Cardiac septum (tissue), 1 donor: ENCODE data around the gene C19orf47. TPM values are rescaled to one million over a fixed set of nuclear protein-coding genes. Genes with fewer than 3 reads are reported as not detected.

Source experiments
- DNase-seq: peaks from one replicate; pipeline ENCODE4 v3.0.0-alpha.2; 2020; ENCODE audit warnings: low spot score
- intact Hi-C: fragments of 100-400 bp; cut with DNase I; formaldehyde crosslinking; loops from one replicate; pipeline ENCODE4 v1.14.0; 2022
- long read RNA-seq: library from polyadenylated mRNA; unstranded; transcript quantifications from one replicate; pipeline ENCODE4 v2.0.0, GENCODE V29; 2021
- total RNA-seq: library from RNA; stranded (reverse); fragmentation: NEBNext Ultra II Directional; extraction: Animal tissue kit (Norgen Biotek cat#: 25700); gene quantifications from one replicate; pipeline ENCODE4 v1.2.1, GENCODE V29; 2021
- donor health status: DM: no; HTN: no; CAD: no.

C19orf47 gene, protein sequence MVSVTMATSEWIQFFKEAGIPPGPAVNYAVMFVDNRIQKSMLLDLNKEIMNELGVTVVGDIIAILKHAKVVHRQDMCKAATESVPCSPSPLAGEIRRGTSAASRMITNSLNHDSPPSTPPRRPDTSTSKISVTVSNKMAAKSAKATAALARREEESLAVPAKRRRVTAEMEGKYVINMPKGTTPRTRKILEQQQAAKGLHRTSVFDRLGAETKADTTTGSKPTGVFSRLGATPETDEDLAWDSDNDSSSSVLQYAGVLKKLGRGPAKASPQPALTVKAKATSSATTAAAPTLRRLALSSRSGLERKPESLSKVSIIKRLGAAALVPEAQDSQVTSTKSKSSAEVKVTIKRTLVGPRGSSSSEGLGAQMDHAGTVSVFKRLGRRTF
- total RNA-seq = 135 TPM
- long read RNA-seq, partial matches to known transcripts = 21 of 89 reads
- long read RNA-seq, other reads (novel, unspliced or antisense) = 65 of 89 reads

- intact Hi-C loops = no loop called here
Measured at GRCh38 chr19:40348125-40348913, at the start of gene C19orf47, which contains the start of gene PLD3. Gene C19orf47 (minus strand): TSS chr19:40348397. CDS start chr19:40341857, 6,540 bp downstream. Gene PLD3 (plus strand): TSS chr19:40348695. CDS start chr19:40366484, 17,789 bp downstream.

DNA sequence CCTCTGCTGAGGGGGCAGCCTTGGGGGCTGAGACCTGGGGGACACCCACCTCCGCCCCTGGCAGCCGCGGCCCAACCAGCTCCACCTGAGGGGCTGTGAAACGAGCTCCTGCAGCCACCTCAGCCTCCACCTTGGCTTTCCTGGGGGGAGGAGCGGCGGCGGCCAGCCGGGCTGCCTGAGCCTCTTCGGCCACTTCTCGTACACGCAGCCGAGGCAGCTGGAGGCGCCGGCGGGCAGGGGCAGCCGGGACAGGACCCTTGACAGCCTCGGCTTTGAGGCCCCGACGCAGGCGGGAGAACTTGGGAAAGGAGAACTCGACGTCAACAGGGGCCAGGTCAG, 49.3 kb upstream of the C19orf47 start:
- intact Hi-C loops = no loop called here
- DNase-seq = no peak

More at GRCh38 chr19:40348125-40348913, at the start of gene C19orf47, which contains the start of gene PLD3:
- peak; percentile 100 for DNase-seq

- intact Hi-C loops = no loop called here
- DNase-seq = no peak
Measured at GRCh38 chr19:40396886-40397567, 48.8 kb upstream of the C19orf47 start.

DNA sequence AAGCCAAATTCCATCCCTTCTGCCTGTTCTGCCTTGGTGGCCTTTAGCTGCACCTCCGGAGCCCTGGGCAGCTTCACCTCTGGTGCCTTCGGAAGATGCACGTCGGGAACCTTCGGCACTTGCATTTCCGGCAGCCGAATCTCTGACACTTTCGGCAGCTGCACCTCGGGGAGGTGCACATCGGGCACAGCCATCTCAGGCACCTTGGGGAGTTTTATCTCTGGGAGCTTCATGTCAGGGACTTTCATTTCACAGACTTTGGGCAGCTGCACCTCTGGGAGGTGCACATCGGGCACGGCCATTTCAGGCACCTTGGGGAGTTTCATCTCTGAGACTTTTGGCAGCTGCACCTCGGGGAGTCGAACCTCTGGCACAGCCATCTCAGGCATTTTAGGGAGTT, 47.8 kb upstream of the C19orf47 start:
- intact Hi-C loops = no loop called here
- no peak for DNase-seq

GRCh38 chr19:40394816-40395210, 46.6 kb upstream of the C19orf47 start:
- intact Hi-C loops = no loop called here
- DNase-seq = no peak

DNA sequence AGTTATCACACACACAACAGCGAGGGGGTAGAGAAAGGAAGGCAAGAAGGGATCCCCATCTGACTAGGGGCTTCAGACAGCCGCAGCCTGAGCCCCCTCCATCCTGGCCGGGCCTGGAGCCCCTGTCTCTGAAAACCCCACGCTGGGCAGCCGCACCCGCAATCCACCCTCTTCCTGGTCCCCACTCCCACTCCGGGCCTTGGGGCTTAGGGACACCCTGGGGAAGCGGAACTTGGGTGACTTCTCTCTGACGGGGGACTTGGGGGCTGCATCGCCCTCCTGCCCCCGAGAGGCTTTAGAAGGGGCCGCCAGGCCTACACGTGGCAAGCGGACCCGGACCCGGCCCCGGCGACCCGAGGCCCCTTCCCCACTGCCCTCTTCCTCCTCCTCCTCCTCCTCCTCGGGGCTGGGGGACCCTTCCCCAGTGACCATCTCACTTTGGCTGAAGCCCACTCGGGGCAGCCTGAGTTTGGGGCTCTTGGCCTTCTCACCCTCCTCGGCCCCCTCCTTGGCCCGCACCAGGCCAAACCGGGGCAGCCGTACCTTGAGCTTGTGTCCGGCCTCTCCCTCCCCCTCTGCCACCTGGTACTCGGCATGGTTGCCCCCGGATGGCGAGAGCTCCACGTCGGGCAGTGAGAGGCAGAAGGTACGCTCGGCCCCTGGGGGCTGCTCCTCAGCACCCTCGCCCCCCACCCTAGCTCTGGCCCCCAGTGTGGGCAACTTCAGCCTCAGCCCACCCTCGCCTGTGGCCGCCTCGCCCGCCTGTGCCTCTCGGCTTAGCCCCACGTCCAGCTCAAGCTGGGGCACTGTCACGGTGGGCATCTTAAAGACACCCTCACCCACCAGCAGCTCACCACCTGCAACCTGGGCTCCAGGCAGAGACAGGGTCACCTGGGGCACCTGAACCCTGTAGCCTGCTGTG, 46.0 kb upstream of the C19orf47 start:
- intact Hi-C loops = no loop called here
- no peak for DNase-seq

DNA sequence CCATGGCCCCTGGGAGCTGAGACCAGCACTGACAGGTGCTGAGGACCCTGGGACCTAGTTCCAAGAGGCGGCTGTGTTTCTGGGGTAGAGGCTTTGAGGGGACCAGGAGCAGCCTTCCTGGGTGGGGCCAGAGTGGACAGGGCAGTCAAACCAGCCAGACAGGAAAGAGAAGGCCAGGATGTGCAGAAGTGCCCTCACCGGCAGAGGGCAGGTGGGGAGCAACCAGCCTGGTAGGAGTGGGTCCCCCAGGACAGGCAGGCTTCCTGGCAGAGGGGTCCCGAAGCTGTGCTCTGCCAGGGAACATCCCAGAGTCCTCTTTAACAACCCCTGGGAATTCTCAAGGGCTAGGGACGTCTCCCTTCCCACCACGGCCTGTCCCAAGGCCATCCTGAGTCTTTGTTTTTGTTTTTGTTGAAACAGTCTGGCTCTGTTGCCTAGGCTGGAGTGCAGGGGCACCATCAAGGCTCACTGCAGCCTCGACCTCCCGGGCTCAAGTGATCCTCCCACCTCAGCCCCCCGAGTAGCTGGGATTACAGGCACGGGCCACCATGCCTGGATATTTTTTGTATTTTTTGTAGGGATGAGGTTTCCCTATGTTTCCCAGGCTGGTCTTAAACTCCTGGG, 44.8 kb upstream of the C19orf47 start:
- DNase-seq = no peak
- intact Hi-C loops = no loop called here

DNA sequence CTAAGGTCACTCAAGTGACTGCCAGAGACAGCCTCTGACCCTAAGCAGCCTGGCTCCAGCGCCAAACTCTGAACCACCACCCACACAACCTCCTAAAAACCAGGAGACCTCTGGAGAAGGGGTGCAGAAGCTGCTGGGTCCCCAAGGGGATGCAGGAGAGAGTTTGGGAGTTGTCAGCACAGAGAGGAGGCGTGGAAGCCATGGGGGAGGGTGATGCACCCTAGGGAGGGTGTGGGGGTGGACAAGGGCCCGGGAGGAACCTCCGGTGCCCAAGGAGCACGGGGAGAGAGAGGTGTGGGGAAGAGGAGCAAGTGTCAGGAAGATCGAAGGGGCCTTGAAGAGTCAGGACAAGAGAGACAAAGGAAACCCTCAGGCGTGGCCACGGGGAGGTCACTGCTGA, 43.9 kb upstream of the C19orf47 start:
- intact Hi-C loops = no loop called here
- DNase-seq = no peak

DNA sequence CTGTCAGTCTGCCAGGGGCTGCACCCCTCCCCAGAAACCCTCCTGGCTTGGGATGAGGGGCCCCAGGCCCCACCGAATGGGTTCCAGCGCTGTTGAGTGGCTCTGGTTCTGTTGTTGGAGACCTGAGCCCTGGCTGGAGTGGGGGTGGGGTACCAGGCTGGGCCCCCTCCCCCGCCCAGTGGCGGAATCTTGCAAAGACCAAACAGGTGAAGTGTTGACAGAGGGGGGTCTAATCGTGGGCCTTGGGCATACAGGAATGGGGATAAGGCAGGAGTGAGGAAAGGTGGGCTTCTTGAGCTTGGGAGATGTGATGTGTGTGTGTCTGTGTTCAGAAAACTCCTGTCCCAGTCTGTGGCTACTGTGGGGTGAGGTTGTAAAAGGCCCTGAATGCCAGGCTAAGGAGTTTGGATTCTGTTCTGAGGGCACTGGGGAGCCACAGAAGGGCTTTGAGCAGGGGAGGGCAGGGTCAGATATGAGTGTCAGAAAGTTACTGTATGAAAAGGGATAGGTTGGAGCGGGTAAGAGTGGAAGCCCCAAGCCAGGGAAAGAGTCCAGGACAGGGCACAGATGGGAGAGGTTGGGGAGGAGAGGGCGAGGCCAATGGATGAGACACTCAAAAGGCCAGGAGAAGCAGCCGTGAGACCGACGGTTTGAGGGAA, 42.0 kb upstream of the C19orf47 start, which contains the start of gene HIPK4:
TSS of gene HIPK4 (minus strand) at position 98 of the 659 bp plus-strand sequence. CDS start 279 bp downstream, outside the sequence.
- no peak for DNase-seq
- intact Hi-C loops = no loop called here

- DNase-seq = no peak
- intact Hi-C loops = no loop called here
Measured at GRCh38 chr19:40389404-40390083, 41.3 kb upstream of the C19orf47 start.

DNA sequence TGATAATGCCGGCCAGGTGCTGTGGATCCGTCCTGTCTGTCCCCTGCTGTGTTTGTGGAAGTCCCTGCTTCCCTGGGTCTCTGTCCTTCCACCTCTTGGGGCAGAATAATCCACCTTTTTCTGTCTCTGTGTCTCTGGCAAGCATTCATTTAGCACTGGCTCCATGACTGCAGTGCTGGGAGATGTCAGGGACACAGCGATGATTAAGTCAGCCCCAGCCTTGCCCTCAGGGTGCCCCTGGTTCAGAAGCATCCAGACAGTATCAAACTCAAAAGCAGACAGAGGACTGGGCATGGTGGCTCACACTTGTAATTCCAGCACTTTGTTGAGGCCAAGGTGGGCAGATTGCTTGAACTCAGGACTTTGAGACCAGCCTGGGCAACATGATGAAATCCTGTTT, 40.3 kb upstream of the C19orf47 start:
- intact Hi-C loops = no loop called here
- no peak for DNase-seq

- intact Hi-C loops = no loop called here
- DNase-seq = no peak
Measured at GRCh38 chr19:40387155-40387554, 39.0 kb upstream of the C19orf47 start.

DNA sequence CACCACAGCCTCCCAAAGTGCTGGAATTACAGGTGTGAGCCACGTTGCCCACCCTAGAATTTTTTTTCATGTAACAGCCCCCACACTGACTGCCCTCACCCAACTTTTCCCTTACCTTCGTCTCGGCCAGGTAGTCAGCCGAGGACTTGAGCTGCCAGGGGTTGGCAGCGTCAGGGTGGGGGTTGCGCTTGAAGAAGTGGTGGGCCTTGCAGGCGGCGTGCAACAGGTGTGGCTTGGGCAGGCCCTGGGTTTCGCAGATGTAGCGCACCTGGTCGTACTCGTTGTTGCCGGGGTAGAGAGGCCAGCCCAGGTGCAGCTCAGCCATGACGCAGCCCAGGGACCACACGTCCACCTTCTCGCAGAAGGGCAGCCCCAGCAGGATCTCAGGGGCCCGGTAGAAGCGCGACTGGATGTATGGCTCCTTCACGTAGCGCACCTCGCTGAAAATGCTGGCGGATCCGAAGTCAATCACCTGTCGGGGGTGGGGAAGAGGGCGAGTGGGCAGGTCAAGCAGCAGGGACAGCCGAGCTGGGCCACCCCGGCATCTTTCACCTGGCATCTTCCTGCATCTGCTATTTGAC, 35.6 kb upstream of the C19orf47 start:
- intact Hi-C loops = no loop called here
- no peak for DNase-seq

DNA sequence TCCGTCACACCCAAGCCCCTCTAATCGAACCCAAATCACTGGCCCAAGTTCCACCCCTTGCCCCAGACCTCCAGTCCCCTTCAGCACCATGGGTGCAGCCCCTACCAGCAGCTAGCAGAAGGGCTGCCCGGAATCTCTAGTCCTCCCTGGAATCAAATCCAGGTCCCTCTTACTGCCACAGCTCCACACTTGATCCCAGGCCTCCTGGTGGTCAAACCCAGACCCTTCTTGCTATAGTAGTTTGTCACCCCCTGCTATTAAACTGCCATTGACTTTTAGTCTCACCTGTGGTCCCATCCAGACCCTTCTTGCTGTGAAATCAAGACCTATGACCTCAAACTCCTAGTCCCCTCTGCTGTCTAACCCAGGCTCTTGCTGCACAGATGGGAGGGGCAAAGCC, 33.1 kb upstream of the C19orf47 start:
- intact Hi-C loops = no loop called here
- DNase-seq = no peak

GRCh38 chr19:40380199-40381037, 32.2 kb upstream of the C19orf47 start:
- no peak for DNase-seq
- intact Hi-C loops = no loop called here

GRCh38 chr19:40379446-40380198, 31.4 kb upstream of the C19orf47 start:
- intact Hi-C loops = no loop called here
- DNase-seq = no peak
